GM19099 (cell line): ENCODE results near the gene ERCC6L2.

Experiments used
- POLR2A ChIP-seq: IDR thresholded peaks from 3 replicates; pipeline ENCODE4 v1.6.1; 2011; ENCODE audit warnings: low read depth; ENCODE audit not compliant: insufficient read length; ENCODE audit errors: extremely low read depth

ERCC6L2 gene

GRCh38 chr9:95880021-95880690 is 4.7 kb downstream of the ERCC6L2 start:
- no peak for TF ChIP-seq POLR2A

GRCh38 chr9:95887926-95888497 is 12.5 kb downstream of the ERCC6L2 start:
- TF ChIP-seq POLR2A: no peak

GRCh38 chr9:95890594-95890993 is 15.1 kb downstream of the ERCC6L2 start:
- TF ChIP-seq POLR2A: no peak

- no peak for TF ChIP-seq POLR2A
These were observed 15.7 kb downstream of the ERCC6L2 start for GRCh38 chr9:95891067-95891671.

- TF ChIP-seq POLR2A: no peak
These were observed 17.2 kb downstream of the ERCC6L2 start for GRCh38 chr9:95892690-95893089.

- TF ChIP-seq POLR2A: no peak
These were observed 21.1 kb downstream of the ERCC6L2 start for GRCh38 chr9:95896580-95896979.

GRCh38 chr9:95901506-95901905 is 26.0 kb downstream of the ERCC6L2 start:
- TF ChIP-seq POLR2A: no peak

GRCh38 chr9:95903398-95903797 is 27.9 kb downstream of the ERCC6L2 start:
- TF ChIP-seq POLR2A: no peak

- TF ChIP-seq POLR2A: no peak
These were observed 32.3 kb downstream of the ERCC6L2 start for GRCh38 chr9:95907794-95908193.

- TF ChIP-seq POLR2A: no peak
These were observed 34.7 kb downstream of the ERCC6L2 start for GRCh38 chr9:95910023-95910707.

GRCh38 chr9:95910770-95911340 is 35.4 kb downstream of the ERCC6L2 start:
- no peak for TF ChIP-seq POLR2A

GRCh38 chr9:95912773-95913172 is 37.3 kb downstream of the ERCC6L2 start:
- no peak for TF ChIP-seq POLR2A

- no peak for TF ChIP-seq POLR2A
These were observed 44.5 kb downstream of the ERCC6L2 start for GRCh38 chr9:95920017-95920416.

- TF ChIP-seq POLR2A: no peak
These were observed 48.3 kb downstream of the ERCC6L2 start for GRCh38 chr9:95923794-95924193.

GRCh38 chr9:95924987-95925386 is 49.5 kb downstream of the ERCC6L2 start:
- no peak for TF ChIP-seq POLR2A
